LHCN-M2 (cell line): ENCODE measurements around the gene BOD1. TPM values are rescaled to one million over a fixed set of nuclear protein-coding genes. Genes with fewer than 3 reads are reported as not detected.

Experiments used
- DNase-seq: peaks from one replicate; pipeline ENCODE4 v3.0.0-alpha.2; 2012; ENCODE audit warnings: low read depth
- total RNA-seq: library from RNA; depleted of rRNA; stranded (reverse); fragments of >200 nt; gene quantifications from 2 replicates; pipeline ENCODE4 v1.2.3, GENCODE V29; 2014

BOD1 gene
- total RNA-seq, 1 experiment from 2014 or later = 80.5 TPM

DNA sequence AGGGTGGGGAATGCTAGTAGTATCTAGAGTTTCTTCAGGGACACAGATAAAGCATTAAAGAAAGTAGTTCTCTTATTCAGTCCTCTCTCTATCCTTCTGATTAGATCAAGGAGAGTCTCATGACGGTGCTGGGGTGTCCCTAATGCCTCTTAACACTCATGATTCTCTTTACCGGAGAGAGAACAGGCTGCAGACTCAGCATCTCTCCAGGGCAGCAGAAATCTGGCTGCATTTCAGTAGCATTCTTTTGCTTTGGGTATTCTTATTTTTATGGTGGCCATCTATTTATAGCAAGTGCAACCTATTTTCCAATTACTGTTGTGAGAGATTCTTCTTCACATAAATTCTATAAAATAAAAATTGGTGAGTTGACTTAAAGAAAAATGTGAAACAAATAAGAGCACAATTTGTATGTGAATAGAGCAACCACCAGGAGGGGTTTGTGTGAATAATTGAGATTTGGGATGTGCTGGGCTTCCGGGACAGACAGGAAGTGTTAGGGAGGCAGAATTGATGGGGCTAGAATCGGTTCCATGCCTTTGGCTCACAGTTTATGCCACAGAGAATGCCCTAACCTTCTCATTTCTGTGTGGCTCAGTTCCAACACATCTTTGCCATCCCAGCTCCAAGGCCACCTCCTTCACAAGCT lies 23.8 kb upstream of the BOD1 start:
- no peak for DNase-seq

DNA sequence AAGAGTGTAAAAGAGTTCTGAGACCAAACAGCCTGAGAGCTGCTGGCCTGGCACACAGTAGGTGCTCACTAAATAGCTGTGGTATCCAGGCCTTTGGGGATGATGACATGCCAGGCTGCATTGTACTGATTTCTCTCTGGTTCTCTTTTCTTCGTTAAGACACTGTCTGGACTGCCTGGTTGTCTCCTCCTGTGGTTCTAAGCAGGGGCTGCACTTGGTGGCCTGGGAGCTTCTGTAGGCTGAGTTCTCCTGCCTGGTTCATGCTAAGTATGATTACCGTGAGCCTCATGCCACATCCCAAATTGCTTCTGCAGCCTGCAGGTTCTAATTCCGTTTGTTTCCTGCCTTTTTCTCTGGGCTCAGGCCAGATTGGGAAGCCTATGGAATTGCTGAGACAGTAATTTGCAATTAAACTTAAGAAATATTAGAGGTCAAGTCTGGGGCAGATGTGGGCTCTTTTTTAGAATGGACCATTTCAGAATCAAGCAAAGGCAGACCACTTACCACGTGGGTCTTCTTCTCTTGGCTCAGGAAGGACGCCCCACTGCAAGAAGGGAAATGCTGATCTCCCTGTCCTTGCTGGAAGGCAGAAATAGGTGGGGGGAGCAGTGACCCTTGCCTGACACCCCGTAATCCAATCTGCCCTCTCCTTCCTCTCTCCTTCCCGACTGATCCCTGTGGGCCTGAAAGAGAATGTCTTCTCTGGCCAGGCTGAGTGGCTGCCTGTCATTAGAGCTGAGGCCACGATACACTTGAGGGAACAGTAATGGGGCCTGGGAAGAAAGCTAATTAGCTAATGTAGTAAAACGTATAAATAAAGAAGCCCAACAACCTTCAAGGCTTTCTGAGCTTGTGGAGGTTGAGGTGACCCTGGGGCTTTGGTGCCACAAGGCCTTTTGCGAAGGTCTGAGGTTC lies 21.9 kb upstream of the BOD1 start:
- no peak for DNase-seq

DNA sequence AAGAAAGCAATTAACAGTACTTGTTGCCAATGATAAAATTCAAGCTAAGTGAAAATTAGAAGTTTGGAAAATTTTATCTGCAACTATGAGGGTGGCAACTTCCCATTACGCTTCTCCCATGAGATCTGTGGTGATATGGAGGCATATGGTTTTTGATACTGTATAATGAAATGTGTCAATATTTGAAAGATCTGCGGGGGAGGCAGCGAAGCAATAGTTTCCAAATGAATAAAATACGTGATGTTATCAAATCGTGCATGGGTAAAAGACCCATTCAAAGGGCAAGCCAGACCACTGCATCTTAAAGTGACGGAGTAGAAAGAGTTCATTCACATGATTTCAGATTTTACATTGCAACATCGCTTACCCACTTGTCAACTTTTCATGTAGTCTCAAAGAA lies 20.9 kb upstream of the BOD1 start:
- no peak for DNase-seq

DNA sequence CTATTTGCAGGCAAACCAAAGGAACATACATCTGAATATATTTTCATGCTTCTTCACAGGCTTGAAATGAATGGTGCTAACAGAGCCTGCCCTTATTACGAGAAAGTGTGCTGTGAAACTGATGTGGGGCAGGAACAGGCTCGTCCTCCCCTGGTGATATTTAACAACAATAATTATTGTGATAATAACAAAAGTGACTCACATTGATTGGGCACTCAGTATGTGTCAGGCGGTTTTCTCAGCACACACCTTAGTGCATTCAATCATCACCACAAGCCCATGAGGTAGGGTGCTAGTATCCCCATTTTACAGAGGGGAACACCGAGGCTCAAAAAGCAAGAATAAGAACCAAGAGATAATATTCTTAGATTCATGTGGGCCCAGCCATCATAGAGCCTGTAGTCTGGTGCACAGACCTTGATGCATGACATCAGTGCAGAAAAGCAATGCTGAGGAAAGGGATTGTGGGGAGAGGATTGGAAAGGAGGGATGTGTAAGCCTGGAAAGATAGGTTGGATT lies 18.1 kb upstream of the BOD1 start:
- DNase-seq = no peak

DNA sequence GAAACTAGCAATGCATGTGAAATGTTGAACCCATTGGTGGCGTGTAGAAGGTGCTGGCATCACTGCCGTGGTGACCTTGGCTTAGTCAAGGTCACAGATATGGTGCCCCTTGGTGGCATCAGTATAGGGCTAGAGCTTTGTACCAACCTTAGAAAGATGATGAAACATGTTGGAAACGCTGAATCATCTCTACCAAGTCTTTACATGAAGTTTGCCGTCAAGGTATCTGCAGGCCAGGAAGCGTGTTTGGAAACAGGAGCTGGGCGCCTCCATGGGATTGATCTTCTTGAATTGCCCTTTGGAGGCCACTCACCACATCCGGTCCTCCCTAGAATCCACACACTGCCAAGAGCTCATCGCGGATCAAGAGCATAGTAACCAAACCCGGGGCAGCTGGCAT lies 16.9 kb upstream of the BOD1 start:
- no peak for DNase-seq

GRCh38 chr5:173631478-173631877 lies 15.0 kb upstream of the BOD1 start:
- DNase-seq = no peak

DNA sequence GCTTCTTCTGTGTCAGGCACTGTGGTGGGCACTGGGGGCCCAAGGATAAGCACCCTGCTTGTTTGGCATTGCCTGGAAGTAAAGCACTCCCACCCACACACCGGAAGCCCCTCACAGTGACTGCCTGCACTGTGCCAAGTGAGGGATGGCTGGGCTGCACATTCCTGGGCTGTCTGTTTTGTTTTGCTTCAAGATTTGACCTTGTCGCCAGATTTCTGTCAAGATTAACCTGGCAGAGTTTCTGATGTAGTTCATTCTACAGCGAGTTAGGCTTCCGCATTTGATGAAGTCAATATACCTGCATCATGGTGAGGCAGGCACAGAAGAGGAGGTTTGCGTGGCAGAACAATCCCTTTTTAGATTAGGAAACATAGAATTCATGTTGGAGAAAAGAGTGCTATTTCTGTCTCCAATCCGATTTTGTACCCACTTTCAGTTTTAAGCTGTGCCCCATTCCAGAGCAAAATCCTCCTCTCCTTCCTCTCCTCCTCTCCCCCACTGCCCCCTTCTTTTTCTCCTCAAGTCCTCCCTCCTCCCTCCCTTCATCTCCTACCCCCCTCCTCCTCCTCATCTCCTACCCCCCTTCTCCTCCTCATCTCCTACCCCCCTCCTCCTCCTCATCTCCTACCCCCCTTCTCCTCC lies 14.4 kb upstream of the BOD1 start:
- no peak for DNase-seq

DNA sequence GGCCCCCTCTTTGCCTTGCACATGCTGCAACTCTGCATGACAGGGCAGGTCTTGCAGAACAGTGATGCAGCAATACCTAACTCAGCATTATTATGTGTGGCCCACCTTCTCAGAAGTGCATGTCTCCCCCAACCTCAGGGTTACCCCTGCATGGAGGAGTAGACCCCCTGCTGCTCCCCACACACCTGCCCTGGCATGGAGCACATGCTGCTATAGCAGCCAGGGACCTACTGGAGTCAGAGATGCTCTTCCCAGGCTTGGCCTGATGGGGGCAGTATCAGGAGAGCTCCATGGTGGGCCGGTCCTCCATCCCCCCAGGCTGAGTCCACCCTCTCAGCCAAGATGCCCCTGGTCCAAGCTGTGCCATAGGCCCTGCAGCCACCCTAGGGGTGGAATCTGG lies 13.2 kb upstream of the BOD1 start:
- no peak for DNase-seq

DNA sequence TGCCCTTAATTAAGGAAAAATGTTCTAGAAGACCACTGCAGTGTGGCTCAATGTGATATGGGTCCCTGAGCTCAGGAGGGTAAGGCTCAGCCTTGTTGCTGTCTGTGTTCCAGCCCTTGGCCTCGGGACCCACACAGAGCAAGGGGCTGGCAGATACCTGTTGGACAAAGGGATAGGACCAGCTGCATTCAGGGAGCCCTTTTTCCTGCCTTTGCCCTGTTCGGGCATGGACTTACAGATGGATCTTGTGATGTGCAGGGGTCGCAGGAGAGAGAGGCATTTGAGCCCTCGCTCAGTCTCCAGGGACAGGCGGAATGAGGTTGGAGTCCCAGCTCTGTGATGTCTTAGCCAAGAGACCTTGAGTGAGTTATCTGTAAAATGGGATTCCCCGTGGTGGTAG lies 12.1 kb upstream of the BOD1 start:
- DNase-seq = no peak

DNA sequence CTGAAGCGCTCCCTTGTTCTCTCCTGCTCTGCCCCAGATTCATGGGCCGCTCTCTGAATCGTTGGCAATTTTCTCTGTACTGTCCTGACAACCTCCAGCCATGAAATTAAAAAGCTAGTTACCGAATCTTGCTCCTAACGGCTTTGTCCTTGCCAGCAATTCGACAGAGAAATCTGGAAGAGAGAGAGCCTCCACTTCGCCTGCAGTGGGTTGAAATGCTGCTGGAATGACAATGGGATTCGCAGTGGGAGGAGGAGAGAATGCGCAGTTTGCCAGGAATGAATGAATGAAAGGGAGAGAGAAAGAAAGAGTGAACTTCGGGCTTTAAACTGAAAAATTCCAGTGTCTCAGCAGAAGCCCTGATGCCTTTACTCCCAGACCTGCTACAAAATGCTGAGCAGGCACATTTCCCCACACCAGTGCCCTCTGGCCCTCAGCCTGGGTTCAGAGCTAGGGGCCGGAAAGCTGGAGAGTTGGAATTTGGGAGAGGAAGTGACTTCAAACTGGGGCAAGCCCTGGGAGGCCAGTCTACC lies 11.5 kb upstream of the BOD1 start:
- DNase-seq = no peak

DNA sequence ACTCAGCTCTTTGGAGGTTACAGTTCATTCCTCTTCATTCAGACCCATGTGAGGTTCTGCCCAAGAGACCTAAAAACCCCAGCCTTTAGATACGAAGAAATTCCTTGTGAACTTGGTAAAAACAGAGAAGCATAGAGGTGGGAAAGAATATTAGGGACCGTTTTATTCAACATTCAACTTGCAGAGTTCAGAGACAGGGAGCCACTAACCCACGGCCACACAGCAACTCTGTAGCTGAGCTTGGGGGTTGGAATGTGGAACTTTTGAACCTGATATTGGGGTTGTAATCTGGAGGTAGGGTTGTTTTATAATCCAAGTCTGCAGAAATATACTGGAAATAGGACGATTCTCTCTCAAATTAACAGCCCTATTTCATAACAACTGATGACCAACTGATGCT lies 10.8 kb upstream of the BOD1 start:
- no peak for DNase-seq

- DNase-seq = no peak
These were observed 10.0 kb upstream of the BOD1 start for GRCh38 chr5:173626505-173626820.

DNA sequence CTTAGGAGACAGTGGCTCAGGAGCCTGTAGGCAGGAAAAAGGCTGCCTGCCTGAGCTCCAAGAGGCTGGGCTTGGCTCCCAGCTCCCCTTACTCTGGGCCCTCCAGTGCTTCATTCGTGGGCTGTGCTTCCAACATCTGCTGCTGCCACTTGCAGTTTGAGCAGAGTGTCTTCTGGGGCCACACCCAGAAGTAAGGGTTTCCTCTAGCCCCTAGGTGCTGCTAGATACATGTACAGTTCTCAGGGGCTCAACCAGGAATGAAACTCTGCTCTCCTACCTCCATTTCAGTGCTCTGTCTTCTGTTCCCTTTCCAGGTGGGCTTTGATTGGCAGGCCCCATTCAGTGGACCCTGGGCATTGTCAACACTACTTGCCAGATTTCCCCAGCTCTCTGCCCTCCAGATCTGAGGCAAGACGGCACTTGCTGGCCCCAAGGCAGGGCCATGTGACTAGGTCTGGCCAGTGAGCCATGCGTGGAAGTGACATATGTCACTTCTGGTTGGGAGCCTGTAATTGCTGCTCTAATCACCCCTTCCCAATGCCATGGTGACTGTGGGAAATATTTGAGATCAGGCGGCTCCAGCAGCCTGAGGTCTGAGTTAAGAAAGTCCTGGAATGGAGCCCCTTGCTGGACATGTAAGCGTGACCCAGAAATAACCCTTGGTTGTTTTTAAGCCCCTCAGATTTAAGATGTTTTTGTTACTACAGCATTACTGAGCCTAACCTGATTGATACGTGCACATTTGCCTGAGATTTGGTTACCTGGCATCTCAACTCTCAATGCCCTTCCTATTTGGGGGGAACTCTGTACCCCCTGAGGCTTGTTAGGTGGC lies 9.4 kb upstream of the BOD1 start:
- DNase-seq = peak; percentile 48

GRCh38 chr5:173625261-173625660 lies 8.8 kb upstream of the BOD1 start:
- no peak for DNase-seq

DNA sequence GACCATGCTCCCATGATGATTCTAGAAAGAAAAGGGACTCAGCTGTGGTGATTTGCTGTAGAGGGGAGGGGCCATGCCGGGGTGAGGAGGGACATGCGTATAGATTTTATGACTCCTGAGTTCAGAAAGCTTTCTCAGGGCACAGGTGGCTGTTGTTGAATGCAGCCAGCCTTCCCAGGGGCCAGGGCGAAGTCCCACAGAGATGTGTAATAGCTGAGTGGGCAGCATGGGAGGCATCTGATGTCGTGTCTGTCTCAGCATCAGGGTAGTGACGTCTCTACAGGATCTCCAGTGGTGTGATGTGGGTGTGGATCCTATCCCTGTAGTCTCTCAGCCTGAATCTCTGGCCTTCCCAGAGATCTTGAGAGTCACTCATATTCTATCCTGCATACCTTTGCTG lies 7.8 kb upstream of the BOD1 start:
- DNase-seq = no peak

DNA sequence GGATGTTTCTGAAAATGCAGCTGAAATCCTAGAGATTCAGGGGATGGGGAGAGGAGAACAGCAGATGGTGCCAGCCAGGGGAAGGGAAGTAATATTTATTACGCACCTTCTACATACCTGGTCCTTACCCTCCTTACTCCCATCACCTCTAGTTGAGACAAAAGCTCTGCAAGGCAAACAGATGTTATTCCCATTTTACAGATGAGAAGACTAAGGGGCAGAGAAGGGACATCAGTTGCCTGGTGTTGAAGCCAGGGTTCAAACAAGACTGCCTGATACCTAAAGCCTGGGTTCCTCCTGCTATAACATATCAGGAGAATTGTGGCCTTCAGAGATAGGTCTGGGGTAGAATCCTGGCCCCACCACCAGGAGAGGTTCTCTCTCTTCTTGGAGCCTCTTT lies 7.3 kb upstream of the BOD1 start:
- no peak for DNase-seq

- DNase-seq = no peak
These were observed 6.9 kb upstream of the BOD1 start for GRCh38 chr5:173623296-173623771.

DNA sequence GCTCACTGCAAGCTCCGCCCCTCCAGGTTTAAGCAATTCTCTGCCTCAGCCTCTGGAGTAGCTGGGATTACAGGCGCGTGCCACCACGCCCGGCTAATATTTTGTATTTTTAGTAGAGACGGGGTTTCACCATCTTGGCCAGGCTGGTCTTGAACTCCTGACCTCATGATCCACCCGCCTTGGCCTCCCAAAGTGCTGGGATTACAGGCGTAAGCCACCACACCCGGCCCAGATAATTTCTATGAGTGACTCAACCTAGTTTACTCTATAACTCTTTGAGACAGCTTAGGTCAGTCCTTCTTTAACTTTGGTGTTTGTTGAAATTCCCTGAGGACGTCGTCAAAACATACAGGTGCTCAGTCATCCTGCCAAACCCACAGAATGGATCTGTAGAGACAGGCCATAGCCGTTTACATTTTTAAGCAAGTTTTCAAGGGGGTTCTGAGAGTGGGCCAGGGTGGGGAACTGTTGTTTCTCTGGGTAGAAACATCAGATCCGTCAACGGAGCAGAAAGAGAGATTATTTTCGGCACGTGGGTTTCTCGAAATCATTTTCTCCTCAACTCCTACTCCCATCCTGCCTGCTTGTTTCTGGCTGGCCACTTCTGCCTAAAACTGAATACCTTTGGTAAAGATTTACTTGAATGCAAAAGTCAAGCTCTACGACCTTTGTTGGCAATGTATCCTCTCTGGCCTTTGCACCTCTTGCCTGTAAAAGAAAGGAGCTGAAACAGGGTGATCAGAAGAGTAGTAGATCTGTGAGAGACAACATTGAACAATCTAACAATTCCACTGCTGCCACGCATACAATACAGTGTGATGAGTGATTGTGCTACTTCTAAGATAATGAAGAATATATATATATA lies 6.0 kb upstream of the BOD1 start:
- no peak for DNase-seq

- no peak for DNase-seq
These were observed 4.3 kb upstream of the BOD1 start for GRCh38 chr5:173620784-173621183.

GRCh38 chr5:173618927-173619519 lies 2.6 kb upstream of the BOD1 start:
- DNase-seq = peak; percentile 48
